Urinary bladder (tissue), 4 donors: ENCODE data around the gene MRC1. TPM values are rescaled to one million over a fixed set of nuclear protein-coding genes. Genes with fewer than 3 reads are reported as not detected.

Experiments used
- DNase-seq: peaks from one replicate; pipeline ENCODE4 v3.0.0-alpha.2; 2015; ENCODE audit errors: extremely low spot score
- H3K27ac ChIP-seq: one replicate; pipeline ENCODE4 v1.5.1; 2013; ENCODE audit warnings: low read depth, mild to moderate bottlenecking, moderate library complexity
- H3K36me3 ChIP-seq: one replicate; pipeline ENCODE4 v1.6.1; 2013; ENCODE audit warnings: mild to moderate bottlenecking, moderate library complexity; ENCODE audit not compliant: insufficient read depth
- H3K4me1 ChIP-seq: one replicate; pipeline ENCODE4 v1.6.1; 2013; ENCODE audit warnings: mild to moderate bottlenecking, moderate library complexity; ENCODE audit not compliant: insufficient read depth
- H3K4me3 ChIP-seq: one replicate; pipeline ENCODE4 v1.5.1; 2013; ENCODE audit warnings: low read depth, low read length
- WGBS: extraction: QIAGEN DNeasy Blood & Tissue Kit; methylation state at CpG from one replicate; pipeline ENCODE4 v1.1.7; 2013; 5-methylcytosine and 5-hydroxymethylcytosine counted together
- polyA plus RNA-seq: library from polyadenylated mRNA; stranded (reverse); fragments of 200-250 nt; gene quantifications from one replicate; pipeline ENCODE4 v1.2.3, GENCODE V29; 2013
- total RNA-seq: library from RNA; depleted of rRNA; stranded (reverse); fragments of >200 nt; gene quantifications from one replicate; pipeline ENCODE4 v1.2.3, GENCODE V29; 2014
- donor health status: healthy with polysubstance abuse.
- donor health status: healthy.

The MRC1 gene
- total and polyA plus RNA-seq, 2 donors = 32.7 to 41.2 TPM

GRCh38 chr10:17787087-17787961, 21.8 kb upstream of the MRC1 start:
- H3K36me3 ChIP-seq = no peaks in the 10 kb centered on the region
- DNase-seq = no peak
- no peaks in the 10 kb centered on the region for H3K4me1 ChIP-seq
- WGBS = 74% methylated on average over 13 of the region's 13 CpGs
- no peak overlapping the region for H3K4me3 ChIP-seq
- no peak overlapping the region for H3K27ac ChIP-seq

GRCh38 chr10:17788646-17789045, 20.5 kb upstream of the MRC1 start:
- no peak overlapping the region for H3K4me3 ChIP-seq
- H3K4me1 ChIP-seq = no peaks in the 10 kb centered on the region
- 86% methylated on average over 2 of the region's 2 CpGs for WGBS
- no peak for DNase-seq
- H3K36me3 ChIP-seq = no peaks in the 10 kb centered on the region
- H3K27ac ChIP-seq = no peak overlapping the region

GRCh38 chr10:17789396-17789795, 19.8 kb upstream of the MRC1 start:
- WGBS = 98% methylated on average over 7 of the region's 7 CpGs
- no peak overlapping the region for H3K27ac ChIP-seq
- no peak overlapping the region for H3K4me3 ChIP-seq
- no peaks in the 10 kb centered on the region for H3K36me3 ChIP-seq
- H3K4me1 ChIP-seq = no peaks in the 10 kb centered on the region
- DNase-seq = no peak

- Histone ChIP-seq H3K4me1 (no peaks in the 10 kb centered on the region), H3K36me3 (no peaks in the 10 kb centered on the region), H3K27ac (no peak overlapping the region), H3K4me3 (no peak overlapping the region)
- no peak for DNase-seq
- WGBS = 89% methylated on average over 2 of the region's 2 CpGs
Measured at GRCh38 chr10:17790651-17791050, 18.5 kb upstream of the MRC1 start.

- DNase-seq = no peak
- Histone ChIP-seq H3K4me3 (no peak overlapping the region), H3K36me3 (no peaks in the 10 kb centered on the region), H3K4me1 (no peaks in the 10 kb centered on the region), H3K27ac (no peak overlapping the region)
Measured at GRCh38 chr10:17792991-17793390, 16.2 kb upstream of the MRC1 start.

GRCh38 chr10:17793823-17794644, 15.1 kb upstream of the MRC1 start:
- Histone ChIP-seq H3K36me3 (no peaks in the 10 kb centered on the region), H3K4me3 (no peak overlapping the region), H3K4me1 (no peaks in the 10 kb centered on the region), H3K27ac (no peak overlapping the region)
- WGBS = 66% methylated on average over 6 of the region's 6 CpGs
- no peak for DNase-seq

- Histone ChIP-seq H3K4me1 (no peaks in the 10 kb centered on the region), H3K36me3 (no peaks in the 10 kb centered on the region), H3K4me3 (no peak overlapping the region), H3K27ac (no peak overlapping the region)
- no peak for DNase-seq
- WGBS = 82% methylated on average over 4 of the region's 4 CpGs
Measured at GRCh38 chr10:17795083-17795482, 14.1 kb upstream of the MRC1 start.

- no peak for DNase-seq
- WGBS = 92% methylated on average over 17 of the region's 17 CpGs
- Histone ChIP-seq H3K4me3 (no peak overlapping the region), H3K4me1 (no peaks in the 10 kb centered on the region), H3K36me3 (no peaks in the 10 kb centered on the region), H3K27ac (no peak overlapping the region)
Measured at GRCh38 chr10:17795813-17796594, 13.1 kb upstream of the MRC1 start.

GRCh38 chr10:17801507-17801906, 7.6 kb upstream of the MRC1 start:
- Histone ChIP-seq H3K36me3 (no peaks in the 10 kb centered on the region), H3K4me3 (no peak overlapping the region), H3K27ac (no peak overlapping the region), H3K4me1 (no peaks in the 10 kb centered on the region)
- WGBS = 88% methylated on average over 3 of the region's 3 CpGs
- no peak for DNase-seq

GRCh38 chr10:17802350-17802749, 6.8 kb upstream of the MRC1 start:
- no peaks in the 10 kb centered on the region for H3K36me3 ChIP-seq
- H3K27ac ChIP-seq = no peak overlapping the region
- 94% methylated on average over 11 of the region's 11 CpGs for WGBS
- DNase-seq = no peak
- H3K4me1 ChIP-seq = no peaks in the 10 kb centered on the region
- no peak overlapping the region for H3K4me3 ChIP-seq

- no peak for DNase-seq
- H3K4me1 ChIP-seq = no peaks in the 10 kb centered on the region
- no peak overlapping the region for H3K27ac ChIP-seq
- no peaks in the 10 kb centered on the region for H3K36me3 ChIP-seq
- WGBS = 35% methylated on average over 1 of the region's 1 CpG
- no peak overlapping the region for H3K4me3 ChIP-seq
Measured at GRCh38 chr10:17802976-17803375, 6.2 kb upstream of the MRC1 start.

GRCh38 chr10:17805330-17805729, 3.8 kb upstream of the MRC1 start:
- 63% methylated on average over 3 of the region's 3 CpGs for WGBS
- no peak overlapping the region for H3K27ac ChIP-seq

GRCh38 chr10:17805921-17806577, 3.1 kb upstream of the MRC1 start:
- H3K27ac ChIP-seq = no peak overlapping the region
- no peaks in the 10 kb centered on the region for H3K36me3 ChIP-seq
- no peaks in the 10 kb centered on the region for H3K4me1 ChIP-seq
- no peak overlapping the region for H3K4me3 ChIP-seq
- WGBS = 56% methylated on average over 7 of the region's 7 CpGs
- DNase-seq = no peak

More at GRCh38 chr10:17805330-17805729, 3.8 kb upstream of the MRC1 start:
- H3K4me3 ChIP-seq = no peak overlapping the region
- no peaks in the 10 kb centered on the region for H3K4me1 ChIP-seq
- no peak for DNase-seq
- no peaks in the 10 kb centered on the region for H3K36me3 ChIP-seq
